GM12878 (cell line): Measurements from ENCODE around the gene PLET1. TPM values are rescaled to one million over a fixed set of nuclear protein-coding genes. Genes with fewer than 3 reads are reported as not detected.

ENCODE experiments used
- ATAC-seq: fragments of 200-7000 bp; cut with Tn5 transposase; 3 replicates; pipeline ENCODE4 v1.9.1; 2020; ENCODE audit warnings: mild to moderate bottlenecking, moderate library complexity
- BruUV-seq: library from RNA; stranded (reverse); fragments of 400-500 nt; replicated peaks from 2 replicates; lab custom pipeline; 2021; lab: Mats Ljungman, UMichigan
- CTCF ChIA-PET: fragments of 300-600 bp; sonication (Branson Sonifier 250); formaldehyde crosslinking; extraction: SDS; loops from one replicate; lab custom pipeline; 2021; ENCODE audit warnings: inconsistent platforms; lab: Yijun Ruan, JAX
- POLR2A ChIA-PET: fragments of 350-600 bp; formaldehyde crosslinking; extraction: SDS; loops from one replicate; lab custom pipeline; 2021; ENCODE audit warnings: inconsistent platforms; lab: Charles Lee
- RAD21 ChIA-PET: fragments of 300-600 bp; sonication (Branson Sonifier 250); formaldehyde crosslinking; loops from one replicate; lab custom pipeline; 2023; ENCODE audit warnings: antibody characterized with exemption; ENCODE audit not compliant: unreplicated experiment; lab: Charles Lee
- SMC1A ChIA-PET: fragments of 300-600 bp; sonication (Branson Sonifier 250); formaldehyde crosslinking; loops from one replicate; lab custom pipeline; 2023; ENCODE audit not compliant: unreplicated experiment, uncharacterized antibody; lab: Charles Lee
- DNase-seq: peaks from one replicate; pipeline ENCODE4 v3.0.0-alpha.2; 2011; ENCODE audit warnings: low read depth, low spot score
- FAIRE-seq: peaks from 3 replicates; lab custom pipeline; 2011; peaks lifted over from hg19 to GRCh38; lab: Jason Lieb, UNC
- H2AFZ ChIP-seq: 2 replicates; pipeline ENCODE4 v1.6.0; 2011; ENCODE audit warnings: low read depth, low read length, control low read depth; ENCODE audit not compliant: control insufficient read depth
- H3K27ac ChIP-seq: 2 replicates; pipeline ENCODE4 v1.5.1; 2011; ENCODE audit warnings: control low read depth; ENCODE audit not compliant: control insufficient read depth, insufficient read depth
- H3K27me3 ChIP-seq, 2 experiments: replicated peaks in 1 of 2; 2 replicates each; pipeline versions ENCODE4 v1.6.0 to v1.6.1; 2011; ENCODE audit warnings: low read length in 1 of 2; ENCODE audit not compliant: control insufficient read depth in 2 of 2, insufficient read depth in 2 of 2
- H3K36me3 ChIP-seq, 2 experiments: 2 replicates each; pipeline ENCODE4 v1.5.1; 2011; ENCODE audit warnings: low read length in 1 of 2; ENCODE audit not compliant: control insufficient read depth in 2 of 2, insufficient read depth in 2 of 2
- H3K4me1 ChIP-seq: 2 replicates; pipeline ENCODE4 v1.6.1; 2011; ENCODE audit warnings: mild to moderate bottlenecking, low read length, moderate library complexity, mixed read lengths; ENCODE audit not compliant: control insufficient read depth, insufficient read depth
- H3K4me2 ChIP-seq: 2 replicates; pipeline ENCODE4 v1.6.0; 2011; ENCODE audit warnings: control low read depth; ENCODE audit not compliant: control insufficient read depth, insufficient read depth
- H3K4me3 ChIP-seq: fragments of 200-600 bp; sonication (generic); 2 replicates; pipeline ENCODE4 v1.5.1; 2016
- H3K79me2 ChIP-seq: 2 replicates; pipeline ENCODE4 v1.6.0; 2011; ENCODE audit warnings: low read length; ENCODE audit not compliant: control insufficient read depth, insufficient read depth
- H3K9ac ChIP-seq: 2 replicates; pipeline ENCODE4 v1.8.0; 2011; ENCODE audit warnings: low read length, control low read depth, mixed read lengths; ENCODE audit not compliant: control insufficient read depth, insufficient read depth
- H3K9me3 ChIP-seq: replicated peaks from 3 replicates; pipeline ENCODE4 v1.5.1; 2011; ENCODE audit warnings: mild to moderate bottlenecking, low read length; ENCODE audit not compliant: control insufficient read depth, insufficient read depth
- H4K20me1 ChIP-seq: 2 replicates; pipeline ENCODE4 v1.6.0; 2011; ENCODE audit not compliant: control insufficient read depth, insufficient read depth
- EED ChIP-seq: sonication (generic); IDR thresholded peaks from 2 replicates; pipeline ENCODE4 v1.6.1; 2016; ENCODE audit warnings: antibody characterized with exemption, low read depth
- EZH2 ChIP-seq: IDR thresholded peaks from 2 replicates; pipeline ENCODE4 v1.6.1; 2012; ENCODE audit warnings: low read depth, mild to moderate bottlenecking, control low read depth, inconsistent platforms, low read length, borderline replicate concordance; ENCODE audit not compliant: control insufficient read depth
- FOXM1 ChIP-seq: IDR thresholded peaks from 2 replicates; pipeline ENCODE4 v1.6.1; 2012; ENCODE audit warnings: low read depth, mild to moderate bottlenecking, inconsistent platforms, low read length, moderate library complexity
- HSF1 ChIP-seq: fragments of 150-350 bp; IDR thresholded peaks from 2 replicates; pipeline ENCODE4 v1.6.1; 2014; ENCODE audit warnings: mild to moderate bottlenecking, low read depth, low read length
- IKZF1 ChIP-seq: fragments of 450-650 bp; conservative IDR thresholded peaks from 2 replicates; pipeline ENCODE4 v1.6.1; 2017; ENCODE audit warnings: antibody characterized with exemption, mild to moderate bottlenecking
- LARP7 ChIP-seq: fragments of 450-650 bp; IDR thresholded peaks from 2 replicates; pipeline ENCODE4 v1.6.1; 2017; ENCODE audit warnings: mild to moderate bottlenecking
- MEF2B ChIP-seq: fragments of 450-650 bp; IDR thresholded peaks from 2 replicates; pipeline ENCODE4 v1.6.1; 2018; ENCODE audit warnings: mild to moderate bottlenecking, moderate library complexity; ENCODE audit not compliant: partially characterized antibody, poor library complexity, severe bottlenecking
- MYC ChIP-seq: IDR thresholded peaks from 2 replicates; pipeline ENCODE4 v1.6.1; 2011; ENCODE audit warnings: mild to moderate bottlenecking, low read length, moderate library complexity, inconsistent platforms; ENCODE audit not compliant: insufficient read depth, insufficient replicate concordance, insufficient read length, severe bottlenecking
- NBN ChIP-seq: fragments of 450-650 bp; IDR thresholded peaks from 2 replicates; pipeline ENCODE4 v1.6.1; 2016
- NFXL1 ChIP-seq: fragments of 450-650 bp; IDR thresholded peaks from 2 replicates; pipeline ENCODE4 v1.6.1; 2017; ENCODE audit warnings: antibody characterized with exemption, mild to moderate bottlenecking, borderline replicate concordance
- POLR2AphosphoS5 ChIP-seq: IDR thresholded peaks from 2 replicates; pipeline ENCODE4 v1.6.1; 2011; ENCODE audit warnings: mild to moderate bottlenecking, low read length, inconsistent platforms
- RBBP5 ChIP-seq: fragments of 200-600 bp; sonication (generic); conservative IDR thresholded peaks from 2 replicates; pipeline ENCODE4 v1.6.1; 2016
- RUNX3 ChIP-seq: IDR thresholded peaks from 2 replicates; pipeline ENCODE4 v1.6.1; 2012; ENCODE audit warnings: low read length, inconsistent platforms
- SIN3A ChIP-seq: IDR thresholded peaks from 2 replicates; pipeline ENCODE4 v1.6.1; 2012; ENCODE audit warnings: low read depth, low read length, improper control_type of control experiment
- ZBTB40 ChIP-seq: fragments of 450-650 bp; IDR thresholded peaks from 2 replicates; pipeline ENCODE4 v1.6.1; 2016; ENCODE audit warnings: mild to moderate bottlenecking, moderate library complexity, borderline replicate concordance
- WGBS: methylation state at CpG from one replicate; pipeline ENCODE4 v1.1.6; 2016; ENCODE audit warnings: low lambda C conversion rate; ENCODE audit not compliant: insufficient replicate concordance, insufficient coverage; ENCODE audit errors: missing lambda C conversion rate; 5-methylcytosine and 5-hydroxymethylcytosine counted together
- in situ Hi-C: fragments of 300-500 bp; cut with MboI; formaldehyde crosslinking; loops from 9 replicates; pipeline ENCODE4 v1.14.3; 2018; ENCODE audit warnings: mixed read lengths
- intact Hi-C: fragments of 100-400 bp; cut with micrococcal nuclease; formaldehyde crosslinking; loops from one replicate; pipeline ENCODE4 v1.14.2; 2022; ENCODE audit not compliant: unreplicated experiment
- polyA plus RNA-seq, 11 experiments: library from polyadenylated mRNA; depleted of rRNA in 4 of 11; unstranded in 6 of 11; stranded (reverse) in 5 of 11; fragments of >200 nt; fragmentation: Nextera tagmentation in 4 of 11; fragmentation: Illumina TruSeq in 1 of 11; extraction: Ambion mirVana in 4 of 11; extraction: Trizol in 1 of 11; gene quantifications; 1 replicate in 1 of 11; 2 replicates in 10 of 11; pipeline versions ENCODE4 v1.2.1 to v1.2.3, GENCODE V29; 2011 to 2016; ENCODE audit warnings: inconsistent platforms in 2 of 11, missing spikeins in 2 of 11, low read depth in 1 of 11
- total RNA-seq, 4 experiments: library from RNA; depleted of rRNA in 3 of 4; stranded (reverse); fragments of >200 nt in 3 of 4; fragmentation: Illumina TruSeq in 1 of 4; extraction: Trizol in 1 of 4; gene quantifications; 2 replicates each; pipeline versions ENCODE4 v1.2.1 to v1.2.3, GENCODE V29; 2013 to 2021
- TF ChIP-seq, protein P1 (sequence below): IDR thresholded peaks from 2 replicates; pipeline ENCODE4 v1.6.1; 2011; ENCODE audit warnings: mild to moderate bottlenecking, low read depth, low read length, moderate library complexity; ENCODE audit not compliant: insufficient replicate concordance

Gene PLET1
- total and polyA plus RNA-seq, 10 of the 15 experiments (the other 5 are each of a cell fraction or from before 2014, with no cell fraction given): not detected

DNA sequence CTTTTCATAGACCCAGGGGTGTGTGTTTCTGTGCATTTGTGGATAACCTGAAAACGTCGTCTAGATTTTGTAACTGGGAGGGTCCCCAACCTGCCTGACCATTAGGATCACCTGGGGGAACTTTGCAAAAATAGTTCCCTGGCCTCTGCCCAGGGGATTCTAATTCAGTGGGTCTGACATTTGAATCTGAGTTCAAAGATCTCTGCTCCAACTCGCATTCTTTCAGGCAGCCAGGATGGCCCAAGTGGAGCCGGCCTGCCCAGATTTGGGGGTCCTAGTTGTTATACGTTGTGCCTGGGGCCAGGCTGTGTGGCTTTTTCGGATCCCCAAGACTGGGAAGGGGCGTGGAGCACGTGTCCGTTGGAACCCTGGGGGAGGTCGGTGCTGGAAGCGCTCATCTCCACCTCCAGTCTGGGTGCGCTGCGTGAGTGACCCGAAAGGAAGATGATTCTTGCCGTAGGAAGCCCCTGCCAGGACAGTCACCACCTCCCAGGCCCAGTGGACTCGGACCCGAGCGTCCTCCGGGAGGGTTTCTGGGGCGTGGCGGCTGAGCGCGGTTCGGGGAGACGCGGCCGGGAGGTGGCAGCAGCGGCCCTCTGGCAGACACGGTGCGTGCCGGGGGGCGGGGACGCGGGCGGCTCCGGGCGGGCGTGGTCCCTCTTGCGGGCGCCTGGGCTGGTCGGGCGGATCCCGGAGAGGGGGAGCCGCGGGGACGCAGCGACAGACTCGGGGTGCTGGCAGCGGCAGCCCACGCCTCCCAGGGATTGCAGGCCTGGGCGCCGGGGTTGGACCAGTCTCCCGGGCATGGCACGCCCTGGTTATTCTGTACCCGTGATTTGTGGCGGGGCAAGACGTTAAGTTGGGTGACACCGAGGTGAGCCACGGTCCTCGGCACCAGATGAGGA lies 29.2 kb upstream of the PLET1 start:
- no TSS peak for BruUV-seq
- CTCF ChIA-PET: interaction anchor here (0.6 to 2.2 kb wide), 7 partner anchors 9 to 1000 kb away, joined by 3 to 23 read pairs (median 5); no protein-coding TSS in a partner anchor
- Histone ChIP-seq H3K27me3 (no peaks in the 10 kb centered on the region), H3K9me3 (no peaks in the 10 kb centered on the region), H3K4me2 (peak overlapping the region; percentile 98), H2AFZ (peak overlapping the region; percentile 86), H3K36me3 (no peaks in the 10 kb centered on the region), H4K20me1 (no peaks in the 10 kb centered on the region), H3K79me2 (no peaks in the 10 kb centered on the region), H3K4me3 (peak overlapping the region; percentile 68; the same call in 1 of the 2 replicates), H3K4me1 (peaks cover 4% of the 10 kb centered on the region; the same call in 1 of the 2 replicates), H3K9ac (peak overlapping the region; percentile 62; the same call in 1 of the 2 replicates), H3K27ac (no peak overlapping the region)
- ATAC-seq (peak; percentile 100), FAIRE-seq (no peak), DNase-seq (no peak)
- intact Hi-C loops: loop anchor here (1.0 to 2.0 kb wide), 5 partner anchors 164 to 999 kb away; no protein-coding TSS in a partner anchor
- SMC1A ChIA-PET: interaction anchor here (1.1 to 1.2 kb wide), 2 partner anchors 69 to 299 kb away, joined by 4 read pairs; no protein-coding TSS in a partner anchor
- 7% methylated on average over 39 of the region's 60 CpGs for WGBS
- POLR2A ChIA-PET: no interaction called here
- RAD21 ChIA-PET: interaction anchor here (1.0 kb wide), 1 partner anchor 164 kb away, joined by 3 read pairs; no protein-coding TSS in a partner anchor
- in situ Hi-C loops: loop anchor here (5.0 kb wide), 1 partner anchor 1002 kb away; no protein-coding TSS in a partner anchor
- TF ChIP-seq MEF2B (no peak), SIN3A (no peak), NBN (no peak), MYC (no peak), EZH2 (no peak), EED (no peak), POLR2AphosphoS5 (no peak), ZBTB40 (no peak), RUNX3 (0 out of 2 replicates have a peak, but pooled peaks have one; percentile 14), FOXM1 (no peak), LARP7 (0 out of 2 replicates have a peak, but pooled peaks have one; percentile 53), IKZF1 (peak; percentile 45), HSF1 (no peak), RBBP5 (no peak), NFXL1 (no peak)
- TF ChIP-seq, protein P1, sequence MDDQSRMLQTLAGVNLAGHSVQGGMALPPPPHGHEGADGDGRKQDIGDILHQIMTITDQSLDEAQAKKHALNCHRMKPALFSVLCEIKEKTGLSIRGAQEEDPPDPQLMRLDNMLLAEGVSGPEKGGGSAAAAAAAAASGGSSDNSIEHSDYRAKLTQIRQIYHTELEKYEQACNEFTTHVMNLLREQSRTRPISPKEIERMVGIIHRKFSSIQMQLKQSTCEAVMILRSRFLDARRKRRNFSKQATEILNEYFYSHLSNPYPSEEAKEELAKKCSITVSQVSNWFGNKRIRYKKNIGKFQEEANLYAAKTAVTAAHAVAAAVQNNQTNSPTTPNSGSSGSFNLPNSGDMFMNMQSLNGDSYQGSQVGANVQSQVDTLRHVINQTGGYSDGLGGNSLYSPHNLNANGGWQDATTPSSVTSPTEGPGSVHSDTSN: no peak
